ENCODE results near the gene TAF4B.
"Not testable (repeated sequence)": the region's sequence is repeated elsewhere in the genome, so short reads cannot be mapped to it uniquely, and the experiment has no call there.

TAF4B gene

DNA sequence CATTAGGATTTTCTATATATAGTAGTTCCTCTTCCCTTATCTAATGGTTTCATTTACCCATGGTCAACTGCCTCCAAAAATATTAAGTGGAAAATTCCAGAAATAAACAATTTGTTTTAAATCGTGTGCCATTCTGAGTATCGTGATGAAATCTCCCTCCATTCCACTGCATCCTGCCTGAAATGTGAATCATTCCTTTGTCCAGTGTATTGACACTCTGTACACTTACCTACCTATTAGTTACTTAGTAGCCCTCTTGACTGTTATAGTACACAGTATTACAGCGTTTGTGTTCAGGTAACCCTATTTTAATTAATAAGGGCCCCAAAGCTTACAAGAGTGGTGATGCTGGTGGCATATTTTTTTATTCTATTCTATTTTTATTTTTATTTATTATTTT, 26.2 kb downstream of the TAF4B start:
- H3K36me3 ChIP-seq (ENCODE audit: low read length): no peaks in the 10 kb centered on the region
- H3K9me3 ChIP-seq (ENCODE audit: insufficient read depth, low read length): no peaks in the 10 kb centered on the region
- no peaks in the 10 kb centered on the region for H3K27me3 ChIP-seq (ENCODE audit: low read length)
- no peak overlapping the region for H3K4me3 ChIP-seq (ENCODE audit: insufficient read depth, low read length, poor library complexity, severe bottlenecking)
- no peaks in the 10 kb centered on the region for H3K9me2 ChIP-seq (replicated peaks; ENCODE audit: insufficient read depth, low read length)
- H2AFZ ChIP-seq (ENCODE audit: low read depth, low read length, severe bottlenecking): no peak overlapping the region
- peak overlapping the region; percentile 2 for H3K9ac ChIP-seq (ENCODE audit: low read length)
- TF ChIP-seq, protein P1, sequence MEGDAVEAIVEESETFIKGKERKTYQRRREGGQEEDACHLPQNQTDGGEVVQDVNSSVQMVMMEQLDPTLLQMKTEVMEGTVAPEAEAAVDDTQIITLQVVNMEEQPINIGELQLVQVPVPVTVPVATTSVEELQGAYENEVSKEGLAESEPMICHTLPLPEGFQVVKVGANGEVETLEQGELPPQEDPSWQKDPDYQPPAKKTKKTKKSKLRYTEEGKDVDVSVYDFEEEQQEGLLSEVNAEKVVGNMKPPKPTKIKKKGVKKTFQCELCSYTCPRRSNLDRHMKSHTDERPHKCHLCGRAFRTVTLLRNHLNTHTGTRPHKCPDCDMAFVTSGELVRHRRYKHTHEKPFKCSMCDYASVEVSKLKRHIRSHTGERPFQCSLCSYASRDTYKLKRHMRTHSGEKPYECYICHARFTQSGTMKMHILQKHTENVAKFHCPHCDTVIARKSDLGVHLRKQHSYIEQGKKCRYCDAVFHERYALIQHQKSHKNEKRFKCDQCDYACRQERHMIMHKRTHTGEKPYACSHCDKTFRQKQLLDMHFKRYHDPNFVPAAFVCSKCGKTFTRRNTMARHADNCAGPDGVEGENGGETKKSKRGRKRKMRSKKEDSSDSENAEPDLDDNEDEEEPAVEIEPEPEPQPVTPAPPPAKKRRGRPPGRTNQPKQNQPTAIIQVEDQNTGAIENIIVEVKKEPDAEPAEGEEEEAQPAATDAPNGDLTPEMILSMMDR (IDR thresholded peaks at IDR 0.05; ENCODE audit: insufficient read depth, low read length, poor library complexity, severe bottlenecking): no peak
- TF ChIP-seq EZH2phosphoT487 (conservative IDR thresholded peaks at IDR 0.05; ENCODE audit: low read length): no peak
- H3K79me2 ChIP-seq (ENCODE audit: insufficient read depth, low read length): peaks cover 90% of the 10 kb centered on the region
- H3F3A ChIP-seq (ENCODE audit: insufficient read depth): peaks cover 78% of the 10 kb centered on the region
- no peaks in the 10 kb centered on the region; the same call in 1 of the 2 replicates for H4K20me1 ChIP-seq (ENCODE audit: low read depth, low read length)
- peak overlapping the region; percentile 80 for H3K4me2 ChIP-seq (ENCODE audit: low read depth, low read length, poor library complexity, severe bottlenecking)
- H3K27ac ChIP-seq (ENCODE audit: low read depth, low read length): peak overlapping the region; percentile 86

DNA sequence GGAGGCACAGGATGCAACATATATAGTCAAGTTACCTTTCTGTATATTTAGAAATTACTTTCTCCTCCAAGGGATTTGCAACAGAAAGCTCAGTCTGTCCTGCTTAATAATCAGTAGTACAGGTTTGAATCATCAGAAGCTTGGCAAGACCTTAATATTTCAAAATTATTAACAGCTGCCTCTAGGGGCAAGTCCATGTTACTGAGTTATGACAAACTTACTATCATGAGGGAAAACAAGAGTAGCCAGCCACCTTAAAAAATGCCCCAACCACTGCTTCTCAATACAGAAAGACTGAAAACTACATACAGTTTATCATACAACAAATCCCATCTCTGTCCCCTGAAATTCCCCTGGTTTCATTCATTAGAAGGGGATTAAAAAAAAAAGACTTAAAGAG, 28.6 kb downstream of the TAF4B start:
- TF ChIP-seq, protein P1 (IDR thresholded peaks at IDR 0.05; ENCODE audit: insufficient read depth, low read length, poor library complexity, severe bottlenecking): peak; percentile 12
- Histone ChIP-seq H3K9ac (ENCODE audit: low read length) (peak overlapping the region; percentile 58), H3K79me2 (ENCODE audit: insufficient read depth, low read length) (peaks cover 95% of the 10 kb centered on the region), H3K4me3 (ENCODE audit: insufficient read depth, low read length, poor library complexity, severe bottlenecking) (peak overlapping the region; percentile 48), H3F3A (ENCODE audit: insufficient read depth) (peaks cover 84% of the 10 kb centered on the region), H3K4me2 (ENCODE audit: low read depth, low read length, poor library complexity, severe bottlenecking) (peak overlapping the region; percentile 80), H3K27ac (ENCODE audit: low read depth, low read length) (peak overlapping the region; percentile 86)
- H4K20me1 ChIP-seq (ENCODE audit: low read depth, low read length); H2AFZ ChIP-seq (ENCODE audit: low read depth, low read length, severe bottlenecking); H3K9me3 ChIP-seq (ENCODE audit: insufficient read depth, low read length); H3K27me3 ChIP-seq (ENCODE audit: low read length); H3K9me2 ChIP-seq (replicated peaks; ENCODE audit: insufficient read depth, low read length); H3K36me3 ChIP-seq (ENCODE audit: low read length): not testable (repeated sequence)

DNA sequence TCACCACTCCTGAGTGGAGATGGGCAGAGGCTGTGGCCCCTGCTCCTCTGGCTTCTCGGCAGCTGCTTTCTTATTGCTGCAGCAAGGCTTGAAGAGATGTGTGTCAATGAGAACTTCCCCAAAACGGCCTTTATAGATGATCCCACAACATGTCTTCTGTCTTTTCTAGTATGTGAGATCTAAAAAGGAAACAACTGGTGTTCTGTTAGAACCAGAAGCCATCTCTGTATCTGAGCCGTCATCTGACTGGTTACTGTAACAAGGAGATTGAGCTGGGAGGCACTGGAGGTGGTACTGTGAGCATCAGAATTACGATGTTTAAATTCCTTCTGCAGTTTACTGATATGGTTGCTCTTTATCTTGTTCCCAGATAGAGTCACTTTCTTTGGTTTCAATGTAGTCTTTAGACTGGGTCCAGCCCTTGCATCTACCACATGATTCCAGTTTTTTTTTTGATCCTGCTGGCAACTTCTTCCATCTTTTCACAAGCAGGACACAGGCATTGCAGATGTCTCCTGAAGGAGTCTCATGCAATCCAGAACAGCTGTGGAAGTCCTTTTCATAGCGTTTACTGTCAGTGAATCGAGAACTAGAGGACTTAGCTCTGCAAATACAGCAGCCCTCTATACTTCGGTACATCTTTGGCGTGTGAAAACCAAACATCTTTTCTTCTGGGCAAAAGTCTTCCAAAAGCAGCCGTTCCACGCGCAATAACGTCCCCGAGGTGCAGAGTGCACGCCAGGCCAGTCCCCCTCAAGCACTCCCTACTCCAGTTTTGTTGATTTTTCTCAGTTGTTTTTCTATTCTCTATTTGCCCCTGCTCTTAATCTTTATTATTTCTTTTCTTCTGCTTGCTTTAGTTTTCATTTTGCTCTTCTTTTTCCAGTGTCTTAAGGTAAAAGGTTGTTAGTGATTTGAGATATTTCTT, 29.7 kb downstream of the TAF4B start:
- no peaks in the 10 kb centered on the region for H3K9me2 ChIP-seq (replicated peaks; ENCODE audit: insufficient read depth, low read length)
- peak overlapping the region; percentile 86 for H3K27ac ChIP-seq (ENCODE audit: low read depth, low read length)
- peak overlapping the region; percentile 48 for H3K4me3 ChIP-seq (ENCODE audit: insufficient read depth, low read length, poor library complexity, severe bottlenecking)
- no peaks in the 10 kb centered on the region for H3K9me3 ChIP-seq (ENCODE audit: insufficient read depth, low read length)
- no peaks in the 10 kb centered on the region; the same call in 1 of the 2 replicates for H4K20me1 ChIP-seq (ENCODE audit: low read depth, low read length)
- peaks cover 10% of the 10 kb centered on the region for H3K36me3 ChIP-seq (ENCODE audit: low read length)
- H3K79me2 ChIP-seq (ENCODE audit: insufficient read depth, low read length): peaks cover 89% of the 10 kb centered on the region
- peaks cover 82% of the 10 kb centered on the region for H3F3A ChIP-seq (ENCODE audit: insufficient read depth)
- no peaks in the 10 kb centered on the region for H3K27me3 ChIP-seq (ENCODE audit: low read length)
- H2AFZ ChIP-seq (ENCODE audit: low read depth, low read length, severe bottlenecking): no peak overlapping the region
- peak overlapping the region; percentile 58 for H3K9ac ChIP-seq (ENCODE audit: low read length)
- H3K4me2 ChIP-seq (ENCODE audit: low read depth, low read length, poor library complexity, severe bottlenecking): peak overlapping the region; percentile 80
- no peak for TF ChIP-seq EZH2phosphoT487 (conservative IDR thresholded peaks at IDR 0.05; ENCODE audit: low read length)
- TF ChIP-seq, protein P1 (IDR thresholded peaks at IDR 0.05; ENCODE audit: insufficient read depth, low read length, poor library complexity, severe bottlenecking): no peak

Measured in SU-DHL-6 (cell line).